HEK293T (cell line): ENCODE data around the gene ZNF879.

Experiments
- ARNT ChIP-seq: fragments of 450-650 bp; IDR thresholded peaks from 2 replicates; pipeline ENCODE4 v1.6.1; 2017; ENCODE audit warnings: mild to moderate bottlenecking
- BHLHE40 ChIP-seq: fragments of 450-650 bp; IDR thresholded peaks from 2 replicates; pipeline ENCODE4 v1.6.1; 2016; ENCODE audit warnings: mild to moderate bottlenecking, moderate library complexity, borderline replicate concordance
- FOXA1 ChIP-seq: fragments of 450-650 bp; IDR thresholded peaks from 2 replicates; pipeline ENCODE4 v1.6.1; 2016; ENCODE audit warnings: mild to moderate bottlenecking
- FOXK2 ChIP-seq: fragments of 450-650 bp; IDR thresholded peaks from 2 replicates; pipeline ENCODE4 v1.6.1; 2016; ENCODE audit warnings: mild to moderate bottlenecking
- FOXM1 ChIP-seq: fragments of 450-650 bp; IDR thresholded peaks from 2 replicates; pipeline ENCODE4 v1.6.1; 2017; ENCODE audit warnings: mild to moderate bottlenecking, borderline replicate concordance
- HDGF ChIP-seq: fragments of 450-650 bp; IDR thresholded peaks from 2 replicates; pipeline ENCODE4 v1.6.1; 2017; ENCODE audit warnings: antibody characterized with exemption, borderline replicate concordance
- L3MBTL2 ChIP-seq: fragments of 450-650 bp; conservative IDR thresholded peaks from 2 replicates; pipeline ENCODE4 v1.6.1; 2016; ENCODE audit warnings: mild to moderate bottlenecking
- LEF1 ChIP-seq: fragments of 450-650 bp; IDR thresholded peaks from 2 replicates; pipeline ENCODE4 v1.6.1; 2017; ENCODE audit warnings: mild to moderate bottlenecking, borderline replicate concordance
- PKNOX1 ChIP-seq: fragments of 450-650 bp; IDR thresholded peaks from 2 replicates; pipeline ENCODE4 v1.6.1; 2016
- SP1 ChIP-seq: fragments of 450-650 bp; IDR thresholded peaks from 2 replicates; pipeline ENCODE4 v1.6.1; 2017
- SUZ12 ChIP-seq: fragments of 450-650 bp; IDR thresholded peaks from 2 replicates; pipeline ENCODE4 v1.6.1; 2016; ENCODE audit warnings: mild to moderate bottlenecking
- TARDBP ChIP-seq: fragments of 450-650 bp; IDR thresholded peaks from 2 replicates; pipeline ENCODE4 v1.6.1; 2016
- ZNF384 ChIP-seq: fragments of 450-650 bp; IDR thresholded peaks from 2 replicates; pipeline ENCODE4 v1.6.1; 2016

- TF ChIP-seq ZNF384 (no peak), SP1 (no peak), TARDBP (no peak), LEF1 (no peak), SUZ12 (no peak), FOXM1 (no peak), PKNOX1 (no peak), FOXK2 (no peak), HDGF (no peak), BHLHE40 (no peak), L3MBTL2 (no peak), ARNT (no peak), FOXA1 (no peak)
These were observed 39.9 kb upstream of the ZNF879 start for GRCh38 chr5:178983728-178984127.
